NCI-H128 (cell line): ENCODE results near the gene APEH.
"Not testable (repeated sequence)": the region's sequence is repeated elsewhere in the genome, so short reads cannot be mapped to it uniquely, and the experiment has no call there.

Experiments
- DNase-seq: peaks from one replicate; lab custom pipeline; 2025; ENCODE audit not compliant: unreplicated experiment; lab: John Stamatoyannopoulos, UW

The APEH gene

DNA sequence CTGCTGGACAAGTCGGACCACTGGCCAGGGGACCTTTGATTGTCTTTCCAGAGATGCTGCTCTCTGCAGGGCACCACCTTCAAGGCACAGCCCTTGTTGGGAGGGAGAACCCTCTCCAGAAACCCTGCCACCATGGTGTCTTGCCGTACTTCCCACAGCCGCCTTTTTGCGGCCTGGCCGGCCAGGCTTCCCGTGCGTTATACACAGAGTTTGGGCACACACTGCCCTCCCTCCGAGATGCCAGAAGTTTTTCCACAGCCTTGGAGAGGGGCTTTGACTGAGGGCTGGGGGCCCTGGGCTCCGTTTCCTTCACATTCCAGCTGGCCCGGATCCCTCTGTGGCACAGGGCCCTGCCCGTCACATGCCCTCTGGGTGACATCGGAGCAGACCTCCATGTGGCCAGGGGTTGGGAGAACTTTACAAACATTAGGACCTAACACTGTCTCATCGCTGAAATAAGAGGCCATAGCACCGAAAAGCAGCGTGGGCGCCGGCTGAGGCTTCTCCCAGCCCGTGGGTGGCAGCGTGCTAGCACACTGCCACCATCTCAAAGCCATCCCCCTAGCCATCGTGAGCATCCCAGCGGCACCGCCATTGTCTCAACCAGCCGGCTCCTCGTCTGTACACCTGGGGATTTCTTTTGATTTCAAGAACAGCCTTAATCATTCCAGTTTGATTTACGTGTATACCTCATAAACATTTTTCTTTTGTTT lies 6.3 kb upstream of the APEH start:
- DNase-seq, result no peak

DNA sequence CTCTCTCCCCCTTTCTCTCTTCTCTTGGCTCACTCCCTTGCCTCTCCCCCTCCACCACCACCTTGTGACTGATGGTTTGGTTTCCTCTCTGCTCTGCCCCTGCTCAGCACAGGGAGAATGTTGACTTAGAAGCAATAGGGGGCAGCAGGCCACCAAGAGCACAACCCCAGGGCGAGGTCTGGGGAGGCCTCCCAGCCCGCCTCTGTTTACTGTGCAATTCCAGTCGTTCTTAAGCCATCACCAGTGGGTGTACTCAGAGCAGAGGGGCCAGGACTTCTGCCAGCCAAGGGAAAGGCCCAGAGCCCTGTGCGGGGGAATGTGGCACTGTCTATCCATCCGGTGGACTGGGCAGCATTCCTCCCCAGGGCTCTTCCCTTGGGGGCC lies 5.7 kb upstream of the APEH start:
- no peak for DNase-seq

DNA sequence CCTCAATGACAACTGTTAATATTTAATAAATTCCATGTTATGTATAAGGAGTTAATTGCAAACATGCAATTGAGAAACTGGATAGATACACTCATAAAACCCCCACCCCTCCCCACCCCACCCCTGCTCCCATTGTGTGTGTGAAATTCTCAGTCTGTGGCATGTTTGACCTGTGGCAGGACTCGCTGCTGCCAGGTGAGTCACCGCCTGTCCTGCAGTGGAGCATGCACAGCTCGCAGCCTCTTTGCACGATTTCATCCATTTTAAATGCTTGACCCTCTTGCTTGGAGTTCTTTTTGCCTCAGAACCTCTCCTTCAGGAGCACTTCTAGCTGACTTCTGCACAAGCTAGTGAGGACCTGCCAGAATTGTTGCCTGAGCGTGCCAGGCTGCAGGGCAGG lies 5.3 kb upstream of the APEH start:
- DNase-seq, result no peak

DNA sequence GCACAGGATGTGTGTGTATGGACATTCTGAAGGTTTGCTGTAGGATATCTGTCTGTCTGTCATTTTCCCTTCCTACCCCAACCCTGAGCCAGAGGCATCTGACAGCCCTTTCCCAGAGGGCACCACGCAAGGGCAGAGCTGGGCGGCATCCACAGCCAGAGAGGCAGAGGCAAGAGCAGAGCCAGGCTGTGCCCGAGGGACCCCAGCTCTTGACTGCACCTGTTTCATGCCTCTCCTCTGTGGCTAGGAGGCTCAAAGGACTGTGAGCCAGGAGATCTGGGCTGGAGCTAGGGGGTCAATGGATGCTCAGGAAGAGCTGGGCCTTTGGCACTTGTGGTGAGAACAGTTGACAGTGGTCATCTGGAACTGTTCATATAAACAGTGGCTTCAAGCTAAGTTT lies 4.8 kb upstream of the APEH start:
- DNase-seq, result no peak

DNA sequence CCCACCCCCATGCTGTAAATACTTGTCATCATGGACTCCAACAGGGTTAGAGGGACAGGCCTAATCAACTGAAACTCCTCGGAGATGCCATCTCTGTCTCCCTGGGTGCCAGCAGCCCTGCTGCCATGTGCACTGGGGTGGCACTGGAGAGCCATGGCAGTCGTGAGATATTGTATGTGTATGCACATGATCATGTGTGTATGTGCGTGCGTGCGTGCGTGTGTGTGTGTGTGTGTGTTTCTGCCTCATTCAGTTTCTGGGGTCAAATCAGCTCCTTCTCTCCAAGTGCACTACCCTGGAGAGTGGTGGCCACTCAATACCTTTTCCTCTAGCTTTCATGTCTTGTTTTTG lies 3.2 kb upstream of the APEH start:
- DNase-seq, result no peak

DNA sequence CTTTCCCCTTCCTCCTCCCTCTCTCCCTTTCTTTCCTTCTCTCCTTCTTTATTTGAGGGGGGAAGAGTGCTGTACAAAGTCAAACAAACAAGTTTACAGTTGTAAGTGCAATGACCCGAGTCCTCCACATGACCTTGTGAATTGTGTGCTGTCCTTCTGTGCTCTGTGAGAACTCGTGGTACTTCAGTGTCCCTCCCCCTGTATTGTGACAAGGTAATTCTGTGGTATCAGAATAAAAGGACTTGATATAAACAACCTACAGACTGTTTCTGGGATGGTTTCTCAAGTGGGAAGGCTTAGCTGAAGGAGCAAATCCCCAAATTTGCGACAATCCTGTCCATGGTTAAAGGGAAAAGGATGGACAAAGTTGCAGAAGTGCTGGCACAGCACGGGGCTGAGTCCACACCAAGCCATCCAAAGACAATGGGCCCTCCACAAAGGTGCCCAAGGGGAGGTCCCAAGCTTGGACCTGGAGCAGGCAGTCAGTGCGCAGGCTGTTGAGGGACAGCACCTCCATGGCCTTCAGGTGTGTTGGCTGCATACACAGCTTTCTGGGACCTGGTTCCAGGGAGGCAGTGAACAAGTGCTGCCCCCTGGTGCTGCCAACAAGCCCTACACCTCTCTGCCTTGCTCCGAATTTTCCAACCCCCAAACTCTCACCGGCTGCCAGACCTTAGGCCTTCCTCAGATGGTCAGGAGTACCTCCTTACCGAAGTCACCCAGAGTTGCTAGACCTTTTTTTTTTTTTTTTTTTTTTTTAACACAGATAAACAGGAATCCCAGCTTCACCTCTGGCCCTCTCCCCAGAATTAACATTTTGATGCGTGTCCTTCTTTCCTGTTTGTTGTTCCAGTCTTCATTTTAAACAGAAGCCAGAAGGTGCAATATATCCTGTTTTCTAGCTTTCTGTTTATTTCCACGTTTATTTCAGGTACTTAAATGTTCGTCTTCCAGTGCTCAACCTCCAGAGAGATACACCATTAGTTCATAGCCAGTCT lies 2.6 kb upstream of the APEH start:
- no peak for DNase-seq

DNA sequence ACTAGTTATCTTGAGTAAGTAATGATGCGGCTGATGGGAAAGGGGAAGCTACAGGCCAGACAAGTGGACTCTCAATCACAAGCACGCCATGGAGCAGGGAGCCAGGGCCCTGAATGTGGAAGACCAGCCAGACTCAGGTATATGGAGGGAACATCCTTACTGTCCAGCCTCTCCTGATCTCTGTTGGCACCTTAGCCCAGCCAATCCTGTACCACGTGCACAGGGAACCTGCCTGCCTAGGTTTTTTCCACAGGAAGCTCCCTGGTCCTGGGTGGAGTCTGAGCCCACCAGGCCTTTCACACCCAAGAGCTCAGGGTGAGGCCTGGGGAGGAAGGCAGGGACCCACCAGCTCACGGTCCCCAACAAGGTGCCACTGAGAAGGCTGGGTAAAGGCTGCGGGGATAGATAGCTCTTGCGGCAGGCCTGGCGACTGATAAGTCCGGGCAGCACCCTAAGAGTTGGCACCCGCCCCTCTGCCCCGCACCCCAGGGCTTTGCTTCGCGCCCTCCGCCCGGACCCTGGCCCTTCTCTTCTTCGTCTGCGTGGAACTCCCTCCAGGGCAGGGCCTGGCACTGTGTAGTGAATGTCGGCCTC lies 933 bp upstream of the APEH start:
- no peak for DNase-seq

DNA sequence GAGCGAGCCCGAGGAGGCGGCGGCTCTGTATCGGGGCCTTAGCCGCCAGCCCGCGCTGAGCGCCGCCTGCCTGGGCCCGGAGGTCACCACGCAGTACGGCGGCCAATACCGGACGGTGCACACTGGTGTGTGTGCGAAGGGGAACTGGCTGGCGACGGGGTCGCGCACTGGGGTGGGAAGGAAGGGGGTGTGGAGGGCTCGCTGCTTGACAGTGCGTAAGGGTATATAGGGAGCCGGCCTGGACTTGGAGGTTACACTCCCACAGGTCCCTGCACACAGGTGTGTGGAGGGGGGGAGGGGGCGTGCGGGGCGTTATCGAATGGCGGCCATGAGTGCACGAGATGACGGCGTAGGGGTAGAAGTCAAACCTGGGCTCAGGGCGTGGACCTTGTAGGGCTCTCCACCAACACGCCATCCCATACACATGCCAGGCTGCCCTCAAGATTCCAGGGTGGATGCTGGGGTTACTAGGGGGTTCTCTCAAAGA lies 389 bp downstream of the APEH start:
- DNase-seq, result no peak

DNA sequence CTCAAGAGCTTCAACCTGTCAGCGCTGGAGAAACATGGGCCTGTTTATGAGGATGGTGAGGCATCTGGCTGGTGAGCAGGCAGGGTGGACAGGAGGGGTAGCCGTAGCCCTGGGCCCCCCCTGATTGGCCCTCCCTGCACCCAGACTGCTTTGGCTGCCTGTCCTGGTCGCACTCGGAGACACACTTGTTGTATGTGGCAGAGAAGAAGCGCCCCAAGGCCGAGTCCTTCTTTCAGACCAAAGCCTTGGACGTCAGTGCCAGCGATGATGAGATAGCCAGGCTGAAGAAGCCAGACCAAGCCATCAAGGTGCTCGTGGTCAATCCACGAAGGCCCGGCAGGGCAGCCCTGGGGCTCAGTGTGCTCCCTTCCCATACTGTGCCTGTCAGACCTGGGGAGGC lies 1.8 kb downstream of the APEH start:
- DNase-seq, result no peak

DNA sequence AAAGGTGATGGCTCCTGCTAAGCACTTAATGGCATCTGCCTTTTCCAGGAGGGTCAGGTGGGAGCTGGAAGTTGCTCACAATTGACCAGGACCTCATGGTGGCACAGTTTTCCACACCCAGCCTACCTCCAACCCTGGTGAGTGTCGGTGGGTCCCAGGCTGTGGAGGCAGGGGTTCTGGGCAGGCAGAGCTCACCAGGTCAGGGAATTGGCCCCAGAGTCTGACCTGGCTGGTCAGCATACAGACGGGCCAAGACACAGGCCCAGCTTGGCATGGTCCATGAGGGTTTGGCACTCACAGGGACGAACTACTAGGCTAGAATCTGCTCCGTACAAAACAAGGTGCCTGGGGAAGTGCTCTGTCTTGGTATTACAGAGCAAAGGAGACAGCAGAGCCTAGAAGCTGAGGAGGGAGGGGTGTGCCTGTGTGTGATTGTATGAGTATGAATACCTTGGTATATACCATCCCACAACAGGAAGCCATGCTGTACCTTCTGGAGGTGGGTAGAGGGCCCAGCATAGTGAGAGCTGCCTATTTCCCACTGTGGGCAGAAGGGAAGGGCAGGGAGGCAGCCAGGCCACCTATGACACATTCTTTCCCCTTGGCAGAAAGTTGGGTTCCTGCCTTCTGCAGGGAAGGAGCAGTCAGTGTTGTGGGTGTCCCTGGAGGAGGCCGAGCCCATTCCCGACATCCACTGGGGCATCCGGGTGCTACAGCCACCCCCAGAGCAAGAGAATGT lies 6.5 kb downstream of the APEH start:
- no peak for DNase-seq

DNA sequence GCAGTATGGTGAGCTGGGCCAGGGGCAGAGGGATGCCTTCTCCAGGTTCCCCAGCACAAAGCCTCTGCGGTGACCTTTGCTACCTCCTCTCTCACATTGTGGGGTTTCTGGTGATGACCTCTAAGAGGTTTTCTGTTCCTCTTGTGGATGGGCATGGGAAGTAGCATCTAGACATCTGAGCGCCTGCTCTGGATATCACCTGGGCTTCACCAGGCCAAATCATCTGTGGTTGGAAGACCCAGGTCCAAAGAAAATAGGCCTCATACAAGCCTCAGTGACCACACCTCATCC lies 7.0 kb downstream of the APEH start:
- DNase-seq, result no peak

DNA sequence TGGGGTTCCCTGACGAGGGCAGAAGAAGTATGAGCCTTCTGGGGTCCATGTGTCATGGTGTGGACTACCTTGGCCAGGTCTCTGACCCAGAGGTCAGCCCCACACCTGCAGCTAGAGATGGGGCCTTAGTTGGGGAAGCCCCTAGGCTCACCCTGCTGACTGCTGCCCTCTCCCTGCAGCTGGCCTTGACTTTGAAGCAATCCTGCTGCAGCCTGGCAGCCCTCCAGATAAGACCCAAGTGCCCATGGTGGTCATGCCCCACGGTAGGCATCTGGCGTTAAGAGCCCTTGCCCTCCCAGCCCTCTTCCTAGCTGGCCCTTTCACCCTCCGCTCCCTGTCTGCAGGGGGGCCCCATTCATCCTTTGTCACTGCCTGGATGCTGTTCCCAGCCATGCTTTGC lies 7.4 kb downstream of the APEH start:
- no peak for DNase-seq

DNA sequence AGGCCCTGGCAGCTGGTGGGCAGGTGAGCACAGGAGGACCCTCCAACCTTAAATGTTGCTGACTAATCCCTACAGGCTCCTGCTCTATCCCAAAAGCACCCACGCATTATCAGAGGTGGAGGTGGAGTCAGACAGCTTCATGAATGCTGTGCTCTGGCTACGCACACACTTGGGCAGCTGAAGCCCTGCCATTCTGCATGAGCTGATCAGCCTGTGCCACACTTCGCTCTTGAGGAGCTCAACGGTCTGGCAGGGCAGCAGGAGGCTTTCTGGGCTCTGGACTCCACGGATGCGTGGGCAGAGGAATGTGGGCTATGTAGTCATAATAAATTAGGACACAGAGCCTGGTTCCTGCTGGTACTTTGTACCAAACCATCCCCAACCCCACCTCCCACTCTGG lies 9.0 kb downstream of the APEH start:
- DNase-seq, result no peak

DNA sequence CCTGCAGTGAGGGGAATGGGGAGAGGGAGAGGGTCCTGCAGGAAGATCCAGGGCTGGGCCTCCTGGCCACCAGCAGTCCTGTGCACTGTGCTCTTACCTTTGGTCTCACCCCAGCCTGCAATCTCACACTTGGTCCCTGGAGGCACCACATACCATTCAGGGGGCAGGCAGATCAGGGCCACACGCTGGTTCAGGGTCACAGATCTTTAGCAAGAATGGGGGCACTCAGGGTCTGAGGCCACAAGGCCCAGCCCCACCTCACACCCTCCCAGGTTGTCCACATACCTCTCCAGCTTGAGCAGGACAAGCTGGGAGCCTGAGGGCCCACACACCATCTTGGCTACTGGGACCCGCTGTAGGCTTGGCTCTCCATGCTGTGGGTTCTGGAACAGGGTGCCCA lies 10.3 kb downstream of the APEH start:
- DNase-seq, result not testable (repeated sequence)

DNA sequence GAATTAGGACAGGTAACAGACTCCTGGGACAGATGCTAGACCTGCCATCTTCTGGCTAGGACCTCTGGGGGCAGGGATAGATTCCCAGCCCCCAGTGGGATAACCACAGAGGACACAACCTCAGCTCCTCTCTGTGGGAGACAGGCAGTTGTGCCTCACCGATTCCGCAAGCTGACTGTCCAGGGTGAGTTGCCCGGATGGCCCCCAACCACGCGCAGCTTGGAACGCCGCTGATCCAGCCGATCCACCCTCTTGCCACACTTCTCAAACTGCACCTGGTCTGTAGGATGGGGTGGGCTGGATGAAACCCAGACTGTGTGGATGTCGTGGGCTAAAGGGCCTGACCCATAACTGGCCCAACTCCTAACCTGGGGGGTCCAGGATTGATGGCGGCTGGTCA lies 11.0 kb downstream of the APEH start:
- not testable (repeated sequence) for DNase-seq

DNA sequence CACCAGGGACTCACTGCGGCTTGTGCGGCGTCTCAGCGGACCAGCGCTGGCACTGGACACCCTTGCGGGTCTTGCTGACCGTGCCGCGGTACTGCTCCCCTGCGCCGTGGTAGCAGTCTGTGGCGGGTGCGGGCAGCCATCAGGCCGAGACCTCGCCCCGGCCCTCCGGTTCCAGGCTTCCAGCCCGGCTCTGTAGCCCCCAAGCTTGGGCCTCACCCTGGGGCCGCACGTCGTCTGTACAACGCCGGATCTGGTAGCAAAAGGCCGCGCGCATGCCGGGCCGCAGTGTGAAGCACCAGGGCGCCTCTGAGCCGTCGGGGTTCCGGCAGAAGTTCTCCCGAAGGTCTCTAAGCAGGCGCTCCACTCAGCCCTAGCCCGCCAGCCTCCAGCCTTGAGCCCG lies 11.7 kb downstream of the APEH start:
- DNase-seq, result not testable (repeated sequence)

DNA sequence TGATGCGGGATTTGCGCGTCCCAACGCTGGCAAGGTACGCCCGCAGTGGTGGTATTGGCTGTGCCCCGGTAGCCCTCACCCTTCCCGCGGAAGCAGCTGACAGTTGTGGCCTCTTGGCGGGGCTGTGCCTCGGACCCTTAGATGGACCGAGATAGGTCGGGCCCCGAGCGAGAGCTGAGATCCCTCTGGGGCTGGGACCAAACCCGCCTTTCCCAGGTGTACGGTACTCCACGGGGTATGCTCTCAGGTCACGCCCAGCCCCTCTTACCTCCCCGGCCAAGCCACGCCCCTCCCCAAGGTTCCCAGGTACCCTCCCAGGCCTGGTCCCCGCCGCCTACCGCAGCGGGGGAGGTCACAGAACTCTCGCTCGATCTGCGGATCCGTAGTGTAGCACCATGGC lies 12.2 kb downstream of the APEH start:
- DNase-seq, result not testable (repeated sequence)

DNA sequence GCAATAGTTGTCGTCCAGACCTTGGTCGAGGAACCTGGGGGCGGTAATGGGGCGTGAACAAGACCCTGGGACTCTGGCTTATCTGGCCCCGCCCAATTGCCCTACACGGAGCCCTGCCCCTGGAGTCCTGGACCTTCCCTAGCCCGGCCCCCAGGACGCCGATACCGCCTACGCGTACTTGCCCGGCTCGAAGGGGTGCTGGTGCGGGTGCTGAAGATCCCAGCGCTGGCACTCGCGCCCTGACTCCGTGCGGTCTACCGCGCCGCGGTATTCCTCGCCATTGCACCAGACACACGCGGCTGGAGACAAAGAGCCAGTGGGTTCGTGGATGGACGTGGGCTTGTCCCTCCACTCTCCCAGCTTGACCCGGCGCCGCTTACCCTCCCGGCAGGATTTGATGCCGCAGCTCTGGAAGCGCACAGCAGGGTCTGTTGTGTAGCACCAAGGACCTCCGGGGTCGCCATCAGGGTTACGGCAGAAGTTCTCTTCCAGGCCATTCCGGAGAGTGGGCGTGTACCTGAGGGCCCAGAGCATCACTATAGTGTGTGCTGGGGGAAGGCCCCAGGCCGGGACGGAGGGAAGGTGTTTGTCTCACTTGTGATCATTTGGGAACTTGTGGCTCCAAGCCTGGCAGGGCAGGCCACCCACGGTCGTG lies 12.7 kb downstream of the APEH start:
- not testable (repeated sequence) for DNase-seq

DNA sequence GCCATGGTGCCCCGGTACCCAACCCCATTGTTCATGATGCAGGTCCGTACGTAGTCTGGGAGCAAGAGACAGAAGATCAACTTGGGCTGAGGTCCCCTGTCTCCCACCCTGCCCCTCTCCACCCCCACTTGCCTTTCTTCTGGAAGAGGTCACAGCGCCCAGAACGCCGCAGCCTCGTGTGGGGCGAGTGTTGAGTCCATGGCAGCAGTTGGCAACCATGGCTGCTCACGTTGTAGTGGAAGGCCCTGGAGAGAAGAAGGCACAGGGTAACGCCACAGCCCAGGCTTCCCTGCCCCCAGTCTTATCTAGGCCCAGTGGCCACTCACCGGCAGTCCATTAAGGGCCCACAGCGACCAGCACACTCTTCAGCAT lies 13.3 kb downstream of the APEH start:
- not testable (repeated sequence) for DNase-seq

DNA sequence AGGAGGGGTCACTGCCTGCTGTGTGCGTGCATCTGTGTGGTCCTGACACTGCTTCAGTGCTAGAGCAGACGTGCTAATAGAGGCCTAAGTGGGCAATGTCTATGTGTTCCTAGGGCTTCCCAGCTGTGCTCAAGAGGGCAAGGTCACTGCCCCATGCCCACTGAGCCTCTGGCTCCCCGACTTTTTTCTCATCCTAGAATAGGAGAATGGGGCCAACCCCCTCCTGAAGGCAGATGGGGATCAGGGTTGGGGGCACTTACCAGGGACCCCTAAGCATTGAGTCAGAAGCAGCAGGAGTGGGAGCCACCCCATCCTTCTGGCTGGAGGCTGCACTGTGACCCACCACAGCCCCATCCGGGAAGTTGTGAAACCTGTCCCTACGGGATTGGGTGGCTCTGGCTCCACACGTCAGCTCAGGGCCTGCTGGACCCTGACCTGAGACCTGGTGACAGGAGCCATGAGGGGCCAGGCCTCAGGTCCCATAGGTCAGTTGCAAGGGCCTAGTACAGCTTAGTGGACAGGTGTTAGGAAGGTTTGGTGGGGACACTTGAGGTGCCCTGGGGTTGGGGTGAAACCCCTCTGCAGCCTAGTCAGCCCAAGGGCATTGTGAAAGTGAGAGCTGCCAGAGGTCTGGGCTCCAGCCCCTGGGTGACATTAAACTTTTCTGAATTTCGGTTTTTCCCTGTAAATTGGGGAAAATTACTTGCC lies 14.3 kb downstream of the APEH start:
- DNase-seq, result not testable (repeated sequence)
